DMS114 treated with DMSO at 0.1 percent for 48 hours (cell line): ENCODE measurements around the gene RASSF8.
"Not testable (repeated sequence)": the region's sequence is repeated elsewhere in the genome, so short reads cannot be mapped to it uniquely, and the experiment has no call there.

Experiments
- DNase-seq: peaks from one replicate; lab custom pipeline; 2025; ENCODE audit not compliant: unreplicated experiment; lab: John Stamatoyannopoulos, UW

RASSF8 gene

GRCh38 chr12:26055087-26055486 is 96.6 kb downstream of the RASSF8 start:
- no peak for DNase-seq

- no peak for DNase-seq
Measured at GRCh38 chr12:26056335-26056734, 97.9 kb downstream of the RASSF8 start.

GRCh38 chr12:26057271-26057670 is 98.8 kb downstream of the RASSF8 start:
- DNase-seq: not testable (repeated sequence)

GRCh38 chr12:26058308-26058707 is 99.8 kb downstream of the RASSF8 start:
- peak; percentile 49 for DNase-seq

- DNase-seq: no peak
Measured at GRCh38 chr12:26058818-26059217, 100.3 kb downstream of the RASSF8 start.

- no peak for DNase-seq
Measured at GRCh38 chr12:26062006-26062405, 103.5 kb downstream of the RASSF8 start.

- DNase-seq: no peak
Measured at GRCh38 chr12:26062566-26062965, 104.1 kb downstream of the RASSF8 start.

- no peak for DNase-seq
Measured at GRCh38 chr12:26065451-26065850, 107.0 kb downstream of the RASSF8 start.

GRCh38 chr12:26068503-26068902 is 110.0 kb downstream of the RASSF8 start:
- DNase-seq: no peak

- no peak for DNase-seq
Measured at GRCh38 chr12:26069796-26070195, 111.3 kb downstream of the RASSF8 start.

- DNase-seq: no peak
Measured at GRCh38 chr12:26077915-26078702, 119.6 kb downstream of the RASSF8 start.

GRCh38 chr12:26080911-26081310 is 122.4 kb downstream of the RASSF8 start:
- no peak for DNase-seq

GRCh38 chr12:26086936-26087335 is 128.5 kb downstream of the RASSF8 start:
- DNase-seq: no peak

- DNase-seq: no peak
Measured at GRCh38 chr12:26088998-26089397, 130.5 kb downstream of the RASSF8 start.

GRCh38 chr12:26090836-26091510 is 132.5 kb downstream of the RASSF8 start:
- DNase-seq: no peak

- peak; percentile 40 for DNase-seq
Measured at GRCh38 chr12:26091822-26092221, 133.3 kb downstream of the RASSF8 start.

GRCh38 chr12:26092346-26093105 is 134.0 kb downstream of the RASSF8 start:
- no peak for DNase-seq

- DNase-seq: no peak
Measured at GRCh38 chr12:26095186-26095585, 136.7 kb downstream of the RASSF8 start.

GRCh38 chr12:26096036-26096435 is 137.6 kb downstream of the RASSF8 start:
- DNase-seq: no peak

GRCh38 chr12:26097046-26097878 is 138.8 kb downstream of the RASSF8 start:
- peak; percentile 80 for DNase-seq
